ENCODE data around the gene CEP63.
A peak's percentile ranks its signal among the peaks of the same experiment; 100 is the strongest.

CEP63 gene

DNA sequence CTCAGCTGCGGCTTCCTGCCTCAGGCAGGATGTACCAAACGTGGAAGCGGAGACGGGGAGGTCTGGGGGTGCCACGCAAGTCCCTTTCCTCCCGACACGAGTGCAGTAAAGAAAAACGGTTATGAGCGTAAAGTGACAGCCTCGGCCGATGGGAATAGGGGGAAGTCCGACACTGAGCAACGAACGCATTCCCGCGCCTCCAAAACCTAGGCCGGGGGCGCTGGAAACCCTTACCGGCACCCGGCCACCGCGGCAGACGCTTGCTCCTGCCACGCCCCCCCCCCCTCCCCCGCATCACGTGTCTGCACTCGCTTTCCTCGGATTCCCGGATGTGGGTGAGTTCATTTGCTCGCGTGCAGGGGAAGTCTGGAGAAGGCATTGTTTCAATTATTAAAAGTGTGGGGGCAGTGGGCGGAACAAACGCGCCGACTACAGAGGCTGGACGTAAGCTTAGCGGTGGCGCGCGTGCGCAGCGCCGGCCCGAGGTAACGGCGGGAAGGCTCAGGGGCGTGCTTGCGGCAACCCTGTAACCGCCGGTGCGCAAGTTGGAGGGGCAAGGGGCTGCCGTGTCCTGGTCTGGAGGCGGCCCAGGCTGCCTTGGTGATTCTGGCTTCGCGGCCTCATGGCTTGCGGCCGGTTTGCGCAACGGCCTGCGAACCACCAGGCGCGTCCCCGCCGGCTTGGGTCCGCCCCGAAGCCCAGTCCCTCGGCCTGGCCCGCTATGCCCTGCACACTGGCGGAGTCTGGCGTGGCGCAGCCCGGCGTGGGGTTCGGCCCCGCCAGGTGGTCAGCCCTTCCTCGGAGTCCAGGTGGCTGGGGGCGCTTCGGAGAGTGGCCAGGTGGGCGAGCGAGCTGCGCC, at the start of gene CEP63, which contains the start of gene ANAPC13:
TSS of gene CEP63 (plus strand) at position 340 of the 859 bp plus-strand sequence. CDS start 9,264 bp downstream, outside the sequence.
TSS of gene ANAPC13 (minus strand) at position 268 of the 859 bp plus-strand sequence. CDS start 3,081 bp downstream, outside the sequence.
- peak; percentile 96 to 98 for DNase-seq

DNA sequence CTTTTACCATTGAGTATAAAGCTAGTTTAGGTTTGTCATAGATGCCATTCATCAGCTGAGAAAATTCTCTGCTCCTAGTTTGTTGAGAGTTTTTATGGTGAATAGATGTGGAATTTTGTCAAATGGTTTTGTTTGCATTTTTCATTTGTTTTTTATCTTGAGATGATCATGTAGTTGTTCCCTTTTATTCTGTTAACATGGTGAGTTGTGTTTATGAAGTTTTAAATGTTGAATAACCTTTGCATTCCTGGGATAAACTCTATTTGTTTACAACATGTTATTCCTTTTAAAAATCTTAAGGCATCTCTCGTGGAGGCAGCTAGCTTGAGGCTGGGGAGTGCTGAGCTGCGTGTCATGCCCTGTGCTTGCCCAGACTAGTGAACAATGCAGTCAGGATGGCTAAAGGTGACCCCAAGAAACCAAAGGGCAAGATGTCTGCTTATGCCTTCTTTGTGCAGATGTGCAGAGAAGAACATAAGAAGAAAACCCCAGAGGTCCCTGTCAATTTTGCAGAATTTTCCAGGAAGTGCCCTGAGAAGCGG, 48.6 kb upstream of the CEP63 start:
- no peak for DNase-seq

DNA sequence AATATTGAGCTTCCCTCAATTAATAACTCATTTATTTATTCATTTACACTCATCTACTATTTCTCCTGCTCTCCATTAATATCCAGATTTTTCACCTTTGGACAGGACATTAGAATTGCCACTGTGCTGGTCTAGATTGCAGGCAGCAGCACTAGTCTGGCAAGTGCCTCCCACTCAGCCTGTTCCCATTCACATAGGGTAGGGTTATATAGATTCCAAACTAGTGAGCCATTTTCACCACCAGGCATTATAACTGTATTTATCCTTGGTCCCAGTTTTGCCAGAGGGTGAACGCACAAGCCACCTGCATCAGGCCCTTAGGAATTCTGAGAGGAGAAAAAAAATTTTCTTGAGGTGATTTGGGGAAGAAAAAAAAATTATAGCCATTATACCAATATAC, 44.5 kb upstream of the CEP63 start:
- DNase-seq: no peak

DNA sequence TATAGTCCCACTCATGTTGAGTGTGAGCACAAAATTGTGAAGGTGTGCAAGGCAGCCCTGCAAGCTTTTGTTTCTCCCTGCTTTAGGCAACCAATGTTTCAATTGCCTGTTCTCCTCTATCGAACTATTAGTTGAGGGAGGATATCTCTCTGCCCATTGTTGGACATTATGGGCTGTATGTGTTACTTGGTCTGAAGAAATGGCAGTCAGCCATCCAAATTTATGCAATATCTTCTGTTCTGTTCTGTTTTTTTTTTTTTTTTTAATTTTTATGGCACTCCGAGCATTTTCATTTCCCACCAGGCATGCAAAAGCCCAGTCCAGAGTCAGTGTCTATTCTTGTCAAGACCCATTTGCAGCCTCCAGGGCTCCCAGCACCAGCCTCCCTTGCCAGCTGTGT, 44.0 kb upstream of the CEP63 start:
- DNase-seq: no peak

DNA sequence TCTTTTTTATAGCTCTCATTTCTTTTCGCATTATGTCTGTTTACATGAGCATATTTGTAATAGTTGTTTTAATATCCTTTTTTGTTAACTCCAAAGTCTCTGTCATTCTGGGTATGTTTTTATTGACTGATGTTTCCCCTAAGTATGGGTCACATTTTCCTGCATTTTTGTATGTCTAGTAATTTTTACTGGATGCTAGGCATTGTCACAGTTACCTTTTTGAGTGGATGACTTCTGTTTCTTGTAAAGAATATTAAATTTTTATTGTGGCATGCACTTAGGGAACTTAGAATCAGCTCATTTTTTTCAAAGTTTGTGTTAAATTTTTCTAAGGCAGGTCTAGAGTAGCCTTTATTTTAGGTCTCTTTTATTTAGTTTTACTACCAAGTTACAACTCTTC, 40.8 kb upstream of the CEP63 start:
- no peak for DNase-seq

DNA sequence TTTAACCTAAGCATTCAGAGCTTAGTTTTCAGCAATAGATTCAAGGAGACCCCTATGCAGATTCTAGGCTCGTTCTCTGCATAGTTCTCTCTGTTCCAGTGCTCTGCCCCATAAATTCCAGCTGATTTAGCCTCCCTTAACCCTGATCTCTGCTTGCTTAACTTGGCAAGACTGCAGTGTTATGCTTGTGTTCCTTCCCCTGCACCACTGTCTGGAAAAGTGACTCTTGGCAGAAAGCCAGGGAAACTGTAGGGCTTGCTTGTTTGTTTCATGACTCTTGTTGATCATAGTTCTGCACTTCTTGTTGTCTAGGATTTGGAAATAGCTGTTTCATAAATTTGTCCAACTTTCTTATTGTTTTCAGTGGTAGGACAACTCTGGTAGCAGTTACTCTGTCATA, 40.2 kb upstream of the CEP63 start:
- no peak for DNase-seq

DNA sequence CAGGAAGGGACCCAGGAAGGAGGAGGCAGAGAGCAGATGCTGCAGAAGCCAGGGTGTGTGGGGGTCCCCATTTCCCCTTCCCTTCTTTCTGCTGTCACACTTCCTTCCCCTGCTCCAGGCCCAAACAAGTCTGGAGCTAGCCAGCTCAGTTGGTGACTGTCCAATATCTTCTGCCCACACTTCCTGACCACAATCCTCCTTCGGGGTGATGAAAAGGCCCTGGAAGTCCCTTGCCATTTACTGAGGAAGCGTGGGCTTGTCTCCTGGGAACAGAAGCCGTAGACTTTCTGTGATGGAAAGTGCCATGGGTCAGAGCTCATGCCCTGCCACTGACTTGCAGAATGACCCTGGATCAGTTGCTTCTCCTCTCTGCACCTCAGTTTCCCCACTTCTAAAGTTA, 39.1 kb upstream of the CEP63 start:
- no peak for DNase-seq

DNA sequence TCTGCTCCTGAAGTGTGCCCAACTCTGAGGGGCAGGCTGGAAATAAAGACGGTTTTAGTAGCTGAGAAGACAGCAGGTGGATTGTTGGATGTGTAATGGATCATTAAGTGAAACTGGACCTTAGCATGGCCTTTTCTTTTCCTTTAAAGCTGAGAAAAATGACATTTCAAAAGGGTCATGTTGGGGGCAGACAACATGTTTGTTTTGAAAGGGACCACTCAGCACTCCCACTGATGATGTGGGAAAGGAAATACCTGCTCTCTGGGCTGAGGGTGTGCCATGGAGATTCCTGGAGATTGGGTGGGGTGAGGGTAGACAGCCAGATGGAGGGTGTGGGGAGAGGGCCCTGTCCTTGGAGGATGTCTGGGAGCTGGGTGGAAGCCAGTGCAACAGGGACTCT, 38.5 kb upstream of the CEP63 start:
- DNase-seq: no peak

DNA sequence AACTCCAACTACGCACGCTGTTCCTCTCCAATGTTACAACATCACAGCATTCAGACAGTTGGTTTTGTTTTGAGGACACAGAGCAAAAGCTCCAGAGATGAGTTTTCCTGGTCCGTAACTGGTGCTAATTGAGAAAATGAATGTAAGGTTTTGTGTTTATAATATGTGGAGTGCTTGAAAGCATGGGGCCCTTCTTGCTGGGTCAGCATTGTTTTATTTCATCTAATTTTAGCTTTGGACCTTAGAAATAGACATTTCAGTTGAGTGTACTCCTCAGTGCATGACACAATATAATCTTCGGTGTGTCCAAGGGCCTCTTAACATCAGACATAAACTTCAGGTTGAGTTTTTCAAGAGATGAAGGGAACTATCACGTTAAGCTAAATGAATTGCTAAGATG, 37.2 kb upstream of the CEP63 start:
- no peak for DNase-seq

DNA sequence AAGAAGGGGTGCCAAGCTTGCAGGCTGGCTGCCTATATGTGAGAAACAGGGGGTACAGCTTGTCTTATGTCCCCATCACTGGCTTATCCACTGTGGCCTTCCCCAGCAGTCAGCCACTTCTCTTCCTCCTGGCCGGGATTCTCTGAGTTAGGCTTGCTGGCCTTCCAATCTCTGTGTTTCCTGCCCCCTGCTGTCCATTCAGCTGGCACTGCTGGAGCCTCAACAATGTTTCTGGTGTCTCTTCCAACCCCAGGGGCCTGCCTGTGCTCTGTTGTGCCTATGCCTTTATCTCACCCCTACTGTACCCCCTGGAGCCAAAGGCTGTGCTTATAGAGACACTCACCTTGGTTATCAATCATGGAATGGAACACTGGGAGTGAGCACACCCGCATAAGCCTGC, 36.6 kb upstream of the CEP63 start:
- peak; percentile 8 to 47 for DNase-seq

DNA sequence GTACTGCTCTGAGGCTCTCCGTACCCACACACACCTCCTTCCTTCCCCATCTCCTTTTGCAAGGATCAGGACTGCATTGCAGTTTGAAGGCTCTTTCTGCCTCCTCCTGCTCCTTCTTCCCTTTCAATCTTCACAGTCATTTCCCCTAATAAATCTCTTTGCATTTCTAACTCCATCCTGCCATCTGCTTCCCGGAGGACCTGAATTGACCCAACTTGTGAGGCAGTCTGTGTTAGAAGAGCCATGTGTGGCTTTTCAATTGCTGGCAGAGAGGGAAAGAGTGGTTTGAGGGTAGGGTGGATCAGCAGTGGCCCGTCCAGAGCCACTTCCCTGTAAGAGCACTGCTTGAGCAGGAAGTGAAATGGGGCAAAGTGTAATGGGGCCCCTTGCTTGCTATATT, 35.9 kb upstream of the CEP63 start:
- no peak for DNase-seq

DNA sequence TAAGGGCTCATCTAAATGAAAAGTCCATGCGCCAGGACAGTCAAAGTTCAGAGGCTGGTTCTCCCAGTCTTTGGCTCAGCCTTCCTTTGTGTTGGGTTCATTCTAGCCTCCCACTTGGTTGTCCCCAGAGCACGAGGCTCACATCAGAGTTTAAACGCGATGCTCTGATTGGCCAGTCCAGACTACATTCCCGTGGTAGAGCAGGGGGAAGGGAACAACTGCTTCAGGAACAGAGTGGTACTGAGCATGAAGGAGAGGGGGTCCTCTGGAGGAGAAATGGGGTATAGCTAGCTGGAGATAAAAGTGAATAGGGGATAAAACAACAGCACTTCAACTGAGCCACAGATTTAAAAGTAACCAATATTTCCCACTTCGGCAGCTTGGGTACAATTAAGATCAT, 32.2 kb upstream of the CEP63 start:
- DNase-seq: peak in 1 of 2 experiments; percentile 20

DNA sequence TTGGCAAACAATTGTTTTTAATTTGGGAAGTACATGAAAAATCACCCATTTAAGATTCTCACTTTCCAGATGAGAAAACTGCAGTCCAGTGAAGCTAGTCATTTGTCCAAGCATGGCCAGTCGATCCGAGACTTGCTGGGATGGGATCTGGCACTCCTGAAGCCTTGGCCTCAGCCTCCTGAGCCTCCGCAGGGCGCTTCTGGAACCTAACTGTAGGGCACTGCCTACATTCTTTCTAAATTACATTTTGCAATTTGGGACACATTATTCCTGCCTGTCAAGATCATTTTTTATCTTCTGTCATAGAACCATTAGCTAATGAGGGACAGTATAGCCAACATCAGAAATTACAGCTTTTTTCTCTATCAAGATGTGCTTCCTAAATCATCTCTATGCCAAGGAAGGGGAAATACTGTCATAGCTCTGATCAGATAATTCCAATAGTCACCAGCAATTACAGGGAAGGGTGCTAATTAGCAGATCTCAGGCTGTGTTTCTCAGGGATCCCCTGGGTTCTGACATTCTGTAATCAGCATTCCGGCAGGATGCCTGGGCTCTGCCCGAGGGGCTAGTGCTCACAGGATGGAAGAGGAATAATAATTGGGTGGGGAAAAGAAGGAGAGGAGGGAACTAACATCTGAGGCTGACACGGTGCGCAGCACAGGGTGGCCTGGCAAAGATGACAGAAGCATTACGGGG, 28.3 kb upstream of the CEP63 start:
- no peak for DNase-seq

DNA sequence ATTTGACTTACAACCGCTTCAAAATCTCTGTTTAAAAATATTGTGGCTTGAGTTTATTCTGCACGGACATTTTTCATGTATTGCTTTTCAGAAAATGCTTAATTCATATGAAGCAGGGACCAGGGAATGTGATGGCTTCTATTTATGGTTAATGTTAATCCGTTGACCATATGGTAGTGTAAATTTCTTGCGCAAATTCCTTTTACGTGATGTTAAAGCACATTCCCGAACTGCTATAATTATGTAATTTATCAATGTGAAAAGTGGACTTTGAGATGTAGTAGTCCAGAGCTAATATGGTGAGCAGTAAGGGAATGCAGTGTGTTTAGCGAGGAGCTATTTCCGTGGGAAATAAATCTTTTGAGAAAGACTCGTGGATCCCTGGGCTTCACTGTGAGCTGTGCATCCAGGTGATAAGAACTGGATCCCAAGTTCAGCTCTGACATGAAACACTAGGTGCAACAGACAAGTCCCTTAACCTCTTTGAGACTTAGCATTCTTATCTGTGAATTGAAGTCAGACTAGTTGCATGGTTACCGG, 27.4 kb upstream of the CEP63 start:
- no peak for DNase-seq

DNA sequence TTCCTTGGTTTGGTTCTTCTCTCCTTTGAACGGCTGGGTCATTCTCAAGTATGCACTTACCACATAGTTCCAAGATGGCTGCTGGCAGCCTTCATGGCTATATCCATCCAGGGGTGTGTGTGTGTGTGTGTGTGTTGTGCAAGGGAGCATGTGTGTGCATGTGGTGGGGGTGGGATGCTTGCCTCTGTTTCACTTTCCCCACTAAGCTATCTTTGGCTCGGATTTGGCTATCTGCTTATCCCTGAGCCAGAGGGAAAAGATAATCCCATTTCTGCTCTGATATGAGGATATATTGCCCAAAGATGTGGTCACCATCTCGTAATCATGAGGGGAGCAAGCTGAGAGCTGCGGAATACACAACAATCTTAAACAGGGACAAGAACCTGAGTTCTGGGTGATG, 26.3 kb upstream of the CEP63 start:
- DNase-seq: no peak

DNA sequence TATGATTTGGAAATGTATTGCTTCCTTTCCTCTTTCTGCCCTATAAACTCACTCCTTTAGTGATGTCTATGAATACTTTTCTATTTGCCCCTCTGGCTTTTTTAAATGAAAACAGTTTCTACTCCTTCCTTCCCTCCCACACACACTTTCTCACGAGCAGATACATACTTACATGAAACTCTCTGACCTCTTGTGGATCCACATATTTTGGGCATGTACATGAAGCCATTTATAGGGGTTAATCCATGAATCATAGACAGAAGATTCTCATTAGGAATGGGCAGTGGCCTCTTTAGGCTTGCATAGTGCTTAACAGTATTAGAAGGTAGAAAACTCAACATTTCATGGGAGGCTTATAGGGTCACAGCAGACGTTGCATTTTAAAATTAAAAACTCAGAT, 24.9 kb upstream of the CEP63 start:
- DNase-seq: no peak

DNA sequence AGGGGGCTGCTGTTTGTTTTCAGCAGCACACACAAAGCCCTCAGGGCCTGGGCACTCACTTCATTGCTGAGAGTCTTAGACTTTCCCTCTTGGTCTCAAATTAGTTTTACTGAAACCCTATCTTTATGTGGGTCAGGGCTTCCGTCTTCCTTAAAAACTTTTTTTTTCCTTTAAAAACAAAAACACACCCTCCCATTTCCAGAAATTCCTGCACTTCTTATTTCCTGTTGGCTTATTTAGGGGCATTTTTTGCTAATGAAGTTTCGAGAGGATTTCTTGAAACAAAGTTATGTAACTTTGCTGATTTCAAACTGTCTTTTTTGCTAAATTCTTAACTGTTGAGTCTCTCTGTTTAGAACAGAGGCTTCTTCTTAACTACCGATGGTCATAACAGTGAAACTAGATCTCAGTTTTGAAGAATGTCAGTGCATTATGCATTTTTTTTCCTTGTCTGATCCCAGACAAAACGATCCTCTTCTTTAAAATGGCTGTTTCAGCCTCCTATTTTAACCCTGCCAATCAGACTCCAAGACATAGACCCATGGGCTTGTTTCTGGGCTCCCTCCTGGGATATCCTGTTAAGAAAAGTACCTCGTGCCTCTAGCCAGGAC, 23.4 kb upstream of the CEP63 start:
- DNase-seq: no peak

DNA sequence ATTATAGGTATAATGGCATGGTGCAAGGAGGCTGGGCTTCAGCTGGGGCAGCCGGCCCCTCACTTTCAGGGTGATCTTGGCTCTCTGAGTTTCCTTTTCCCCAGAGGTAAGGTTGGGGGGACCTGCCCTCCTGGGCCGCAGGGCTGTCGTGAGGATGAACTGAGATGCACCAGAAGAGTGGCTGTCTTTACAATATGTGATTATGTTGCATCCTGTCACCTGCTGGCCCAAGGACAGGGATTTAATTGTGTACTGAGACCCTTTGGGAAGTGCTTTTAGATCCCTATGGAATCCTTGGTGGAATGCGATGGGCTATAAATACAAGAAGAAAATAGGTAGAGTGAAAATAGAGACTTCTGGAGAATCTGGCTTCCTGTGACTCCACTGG, 22.2 kb upstream of the CEP63 start:
- DNase-seq: no peak

DNA sequence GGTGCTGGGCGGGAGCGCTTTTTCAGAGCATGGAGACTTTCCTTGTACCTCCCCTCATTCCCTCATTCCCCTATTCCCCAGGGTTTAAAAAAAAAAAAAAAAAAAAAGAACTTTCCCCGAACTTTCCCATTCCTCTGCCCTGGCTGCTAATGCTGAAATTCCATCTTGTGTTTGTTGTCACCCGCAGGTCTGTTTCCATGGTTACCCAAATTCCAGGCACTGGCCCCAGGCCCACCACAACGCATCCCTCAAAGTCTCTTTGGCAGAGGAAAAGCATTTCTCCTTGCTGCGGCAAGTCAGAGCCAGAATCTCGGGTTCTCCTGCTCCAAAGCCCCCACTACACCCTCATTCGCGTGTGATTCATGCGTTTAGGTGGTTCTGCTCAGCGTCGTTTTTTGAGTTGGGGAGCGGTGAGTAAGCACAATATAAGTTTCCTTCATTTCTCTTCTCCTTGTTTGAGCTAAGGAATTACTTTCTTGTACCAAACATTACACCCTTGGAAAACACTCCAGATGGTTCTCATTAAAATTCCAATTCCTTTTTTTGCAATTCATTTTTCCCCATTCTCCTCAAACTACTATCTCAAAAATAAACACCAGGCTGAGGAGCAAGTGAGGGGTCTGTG, 21.7 kb upstream of the CEP63 start:
- no peak for DNase-seq

DNA sequence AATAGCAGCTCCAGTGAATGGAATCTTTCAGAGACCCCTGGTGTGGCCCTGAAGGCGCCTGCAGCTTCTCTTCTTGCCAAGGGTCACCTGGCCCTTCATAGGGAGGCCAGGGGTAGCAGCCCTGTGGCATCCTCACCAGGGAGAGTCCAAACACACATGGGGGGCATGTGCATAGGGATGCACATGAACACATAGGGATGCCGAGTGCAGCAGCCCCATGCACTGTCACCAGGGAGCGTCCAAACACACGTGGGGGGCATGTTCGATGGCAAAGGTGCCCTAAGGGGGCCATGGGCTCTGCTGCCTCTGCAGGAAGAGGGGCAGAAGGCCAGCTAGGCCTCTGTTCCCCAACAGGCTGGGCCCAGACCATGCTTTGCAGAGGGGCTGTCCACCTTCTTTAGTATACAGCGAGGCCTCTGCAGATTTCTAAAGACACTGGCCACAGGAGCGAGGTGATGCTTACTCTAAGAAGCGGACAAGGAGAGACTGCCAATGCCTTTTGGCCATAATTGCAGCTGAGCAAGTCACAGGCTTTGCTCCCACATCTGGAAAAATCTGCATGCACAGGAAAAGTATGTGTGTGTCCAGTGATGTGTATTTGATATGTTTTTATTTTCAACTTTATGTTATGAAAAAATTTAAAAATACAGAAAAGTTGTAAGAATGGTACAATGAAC, 21.0 kb upstream of the CEP63 start:
- DNase-seq: no peak

DNA sequence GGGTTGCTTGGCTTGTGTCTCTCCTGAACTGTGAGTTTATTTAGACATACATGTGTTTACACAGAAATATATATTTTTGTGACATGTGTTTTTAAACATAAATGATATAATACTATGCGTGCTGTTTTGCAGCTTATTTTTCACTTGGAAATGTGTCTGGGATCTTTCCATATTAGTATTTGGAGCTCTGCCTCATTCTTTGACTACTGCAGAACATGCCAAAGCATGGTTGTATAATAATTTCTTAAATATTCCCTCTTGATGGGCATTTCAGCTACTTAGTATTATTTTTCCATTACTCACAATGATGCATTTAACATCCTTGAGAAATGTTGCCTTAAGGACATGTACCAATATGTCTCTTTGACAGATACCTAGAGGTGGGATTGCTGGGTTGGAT, 19.5 kb upstream of the CEP63 start:
- no peak for DNase-seq

DNA sequence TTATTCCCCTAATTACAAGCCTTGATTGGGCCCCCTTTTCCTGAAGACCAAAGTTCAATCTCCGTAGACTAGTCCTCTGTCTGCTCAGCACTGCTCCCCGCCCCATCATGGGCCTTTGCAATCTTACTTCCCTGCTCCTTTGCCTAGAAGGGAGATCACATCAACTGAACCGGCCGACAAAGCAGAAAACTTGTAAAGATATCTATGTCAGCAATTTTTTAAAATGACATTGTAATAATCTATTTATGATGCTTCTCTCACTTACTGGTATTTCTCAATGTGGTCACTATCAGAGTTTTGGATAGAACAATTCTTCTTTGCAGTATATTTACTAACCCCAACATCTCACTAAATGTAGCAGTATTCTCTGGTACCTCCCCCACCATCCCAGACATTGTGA, 17.3 kb upstream of the CEP63 start:
- DNase-seq: no peak

Measured in SW 1271 (cell line).